WERI-Rb-1 (cell line): ENCODE measurements around the gene SLC24A3.

Source experiments
- DNase-seq: peaks from one replicate; pipeline ENCODE4 v3.0.0-alpha.2; 2020
- H3K27ac ChIP-seq: fragments of 250-450 bp; sonication (Bioruptor Pico); 2 replicates; pipeline ENCODE4 v1.5.1; 2020; ENCODE audit warnings: mild to moderate bottlenecking, moderate library complexity
- H3K27me3 ChIP-seq: fragments of 250-450 bp; sonication (Bioruptor Pico); 2 replicates; pipeline ENCODE4 v1.5.1; 2021; ENCODE audit warnings: mild to moderate bottlenecking, low read depth, moderate library complexity; ENCODE audit not compliant: insufficient read depth, severe bottlenecking
- H3K36me3 ChIP-seq: fragments of 250-450 bp; sonication (Bioruptor Pico); 2 replicates; pipeline ENCODE4 v1.5.1; 2020; ENCODE audit warnings: mild to moderate bottlenecking, moderate library complexity
- H3K4me3 ChIP-seq: 2 replicates; pipeline ENCODE4 v1.5.1; 2011; ENCODE audit warnings: low read depth, mild to moderate bottlenecking, control low read depth, low read length
- H3K9me3 ChIP-seq: fragments of 250-450 bp; sonication (Bioruptor Pico); 2 replicates; pipeline ENCODE4 v1.5.1; 2021; ENCODE audit warnings: mild to moderate bottlenecking, moderate library complexity; ENCODE audit not compliant: severe bottlenecking
- CTCF ChIP-seq: IDR thresholded peaks from 2 replicates; pipeline ENCODE4 v1.5.1; 2011; ENCODE audit warnings: low read depth, mild to moderate bottlenecking, control low read depth, inconsistent platforms, low read length

SLC24A3 gene

DNA sequence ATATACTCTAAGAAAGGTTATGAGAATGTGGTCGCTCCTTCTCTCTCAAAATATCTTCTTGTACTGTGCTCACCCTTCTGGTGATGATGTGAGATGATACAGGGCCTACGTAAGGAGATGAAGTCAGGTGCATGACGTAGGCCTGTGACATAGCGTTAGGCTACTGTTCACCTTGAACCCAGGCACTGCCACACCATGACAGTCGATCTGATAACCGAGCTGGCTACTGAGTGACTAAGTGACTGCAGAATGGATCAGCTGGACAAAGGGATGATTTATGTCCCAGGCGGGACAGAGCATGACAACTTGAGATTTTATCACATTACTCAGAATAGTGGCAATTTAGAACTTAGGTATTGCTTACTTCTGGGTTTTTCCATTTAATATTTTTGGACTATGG is 11.2 kb downstream of the SLC24A3 start:
- no peak for TF ChIP-seq CTCF
- DNase-seq: no peak

DNA sequence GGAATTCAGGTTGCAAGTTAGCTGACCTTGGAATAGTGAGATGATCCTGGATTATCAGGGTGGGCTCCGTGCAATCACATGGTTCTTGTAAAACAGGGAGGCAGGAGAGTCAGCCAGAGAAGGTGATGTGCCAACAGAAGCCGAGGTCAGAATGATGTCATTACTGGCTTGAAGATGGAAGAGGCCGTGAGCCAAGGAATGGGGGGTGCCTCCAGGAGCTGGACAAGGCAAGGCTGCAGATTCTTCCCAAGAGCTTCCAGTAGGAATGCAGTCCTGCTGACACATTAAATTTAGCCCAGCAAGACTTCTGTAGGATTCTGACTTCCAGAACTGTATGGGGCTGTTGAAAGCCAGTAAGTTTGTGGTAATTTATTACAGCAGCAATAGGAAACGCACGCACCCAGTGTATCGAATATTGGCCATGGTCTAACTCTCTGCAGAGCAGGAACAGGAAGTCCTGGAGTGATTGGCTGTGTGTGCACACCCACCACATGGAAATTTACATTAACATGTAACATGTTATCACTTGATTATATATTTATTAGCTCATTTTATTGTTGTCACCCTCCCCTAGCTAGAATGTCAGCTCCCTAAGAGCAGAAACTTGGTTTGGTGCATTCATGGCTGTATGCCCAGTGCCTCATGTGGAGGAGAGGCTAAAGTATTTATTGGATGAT is 19.1 kb downstream of the SLC24A3 start:
- Histone ChIP-seq H3K27ac (no peak overlapping the region), H3K9me3 (no peaks in the 10 kb centered on the region), H3K27me3 (peaks cover 59% of the 10 kb centered on the region), H3K4me3 (no peak overlapping the region), H3K36me3 (no peaks in the 10 kb centered on the region)
- TF ChIP-seq CTCF: no peak
- no peak for DNase-seq

More for the DNA sequence above, 11.2 kb downstream of the SLC24A3 start:
- Histone ChIP-seq H3K27me3 (peaks cover 58% of the 10 kb centered on the region), H3K9me3 (no peaks in the 10 kb centered on the region), H3K36me3 (no peaks in the 10 kb centered on the region), H3K4me3 (no peak overlapping the region), H3K27ac (no peak overlapping the region)

GRCh38 chr20:19232997-19233794 is 20.8 kb downstream of the SLC24A3 start:
- Histone ChIP-seq H3K27ac (no peak overlapping the region), H3K4me3 (no peak overlapping the region), H3K9me3 (no peaks in the 10 kb centered on the region), H3K36me3 (no peaks in the 10 kb centered on the region), H3K27me3 (peaks cover 70% of the 10 kb centered on the region)
- no peak for DNase-seq
- no peak for TF ChIP-seq CTCF

DNA sequence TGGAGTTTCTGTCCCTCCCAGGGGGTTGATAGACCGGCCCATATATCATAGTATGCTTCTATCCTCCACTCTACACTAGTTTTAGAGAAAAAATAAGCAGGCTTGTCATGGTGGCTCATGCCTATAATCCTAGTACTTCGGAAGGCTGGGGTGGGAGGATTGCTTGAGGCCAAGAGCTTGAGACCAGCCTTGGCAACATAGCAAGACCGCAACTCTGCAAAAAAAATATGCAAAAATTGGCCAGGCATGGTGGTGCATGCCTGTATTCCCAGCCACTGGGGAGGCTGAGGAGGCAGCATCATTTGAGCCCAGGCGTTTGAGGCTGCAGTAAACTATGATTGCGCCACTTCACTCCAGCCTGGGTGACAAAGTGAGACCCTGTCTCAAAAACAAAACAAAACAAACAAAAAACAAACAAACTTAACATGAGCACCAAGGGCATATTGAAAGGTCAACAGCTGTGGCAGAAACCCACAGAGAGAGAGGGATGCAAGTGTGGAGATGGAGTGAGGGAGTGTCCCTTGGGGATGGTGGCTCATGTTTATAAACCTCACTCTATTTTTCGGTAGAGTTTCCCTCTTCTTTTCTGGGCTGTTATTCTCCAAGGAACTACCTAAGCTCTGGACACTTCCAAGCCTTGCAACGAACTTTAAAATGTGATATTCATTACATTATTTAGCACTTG is 24.1 kb downstream of the SLC24A3 start:
- no peaks in the 10 kb centered on the region for H3K9me3 ChIP-seq
- no peak overlapping the region for H3K27ac ChIP-seq
- TF ChIP-seq CTCF: no peak
- H3K36me3 ChIP-seq: no peaks in the 10 kb centered on the region
- DNase-seq: no peak
- H3K4me3 ChIP-seq: no peak overlapping the region
- H3K27me3 ChIP-seq: peaks cover 78% of the 10 kb centered on the region

DNA sequence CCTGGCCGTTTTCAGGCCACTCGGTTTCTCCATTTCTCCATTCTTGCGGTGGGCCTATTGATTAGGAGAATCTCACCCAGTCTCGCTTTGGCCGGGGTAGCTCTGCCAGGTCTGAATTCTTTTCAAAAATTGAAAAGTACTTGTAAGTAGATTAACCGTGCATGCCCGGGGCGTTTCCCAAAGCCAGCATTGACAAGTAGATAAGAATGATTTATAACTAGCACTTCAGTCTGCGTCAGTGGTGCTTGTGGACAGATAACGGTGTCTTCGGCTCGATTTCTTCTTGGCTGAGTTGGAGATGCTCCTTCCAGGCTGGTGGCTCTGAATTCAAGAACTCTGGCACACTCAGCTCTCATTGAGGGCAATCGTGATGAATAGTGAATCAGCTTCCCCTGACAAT is 29.0 kb downstream of the SLC24A3 start:
- TF ChIP-seq CTCF: no peak
- H3K4me3 ChIP-seq: no peak overlapping the region

More for the DNA sequence above, 29.0 kb downstream of the SLC24A3 start:
- H3K27me3 ChIP-seq: peaks cover 75% of the 10 kb centered on the region
- H3K9me3 ChIP-seq: no peaks in the 10 kb centered on the region
- no peak for DNase-seq
- H3K27ac ChIP-seq: no peak overlapping the region
- H3K36me3 ChIP-seq: no peaks in the 10 kb centered on the region
